Activated CD4-positive, alpha-beta T cell treated with anti-CD3 and anti-CD28 coated beads, Interleukin-2, amount 50 U/mL, for 4 hours (primary cell): ENCODE data around the gene ZNF479.
"Not testable (repeated sequence)": the region's sequence is repeated elsewhere in the genome, so short reads cannot be mapped to it uniquely, and the experiment has no call there.

ENCODE experiments used
- DNase-seq, 2 experiments: peaks; one replicate each; pipeline ENCODE4 v3.0.0-alpha.2; 2020

Gene ZNF479

GRCh38 chr7:57132336-57132735 lies at the start of gene ZNF479:
Gene ZNF479, minus strand, starts transcription at chr7:57132436. Its CDS starts 112 bp downstream, at chr7:57132324.
- DNase-seq, result not testable (repeated sequence)

- no peak for DNase-seq
These were observed 49.8 kb upstream of the ZNF479 start for GRCh38 chr7:57182031-57182430.

- no peak for DNase-seq
These were observed 49.0 kb upstream of the ZNF479 start for GRCh38 chr7:57181281-57181680.

GRCh38 chr7:57179776-57180415 lies 47.7 kb upstream of the ZNF479 start:
- no peak for DNase-seq

- no peak for DNase-seq
These were observed 46.5 kb upstream of the ZNF479 start for GRCh38 chr7:57178768-57179139.

GRCh38 chr7:57177856-57178767 lies 45.9 kb upstream of the ZNF479 start:
- DNase-seq, result no peak

- no peak for DNase-seq
These were observed 44.8 kb upstream of the ZNF479 start for GRCh38 chr7:57176928-57177635.

GRCh38 chr7:57165285-57165899 lies 33.2 kb upstream of the ZNF479 start:
- DNase-seq, result no peak

GRCh38 chr7:57120123-57120784 lies 12.0 kb downstream of the ZNF479 start:
- not testable (repeated sequence) for DNase-seq
